NB4 (cell line): Measurements from ENCODE around the gene P4HTM.

Experiments
- CTCF ChIP-seq: IDR thresholded peaks from one replicate; pipeline ENCODE4 v1.5.1; 2012; ENCODE audit warnings: low read depth, low read length
- MAX ChIP-seq: IDR thresholded peaks from 2 replicates; pipeline ENCODE4 v1.6.1; 2011; ENCODE audit warnings: low read depth, low read length
- POLR2A ChIP-seq: IDR thresholded peaks from 2 replicates; pipeline ENCODE4 v1.6.1; 2011; ENCODE audit warnings: mild to moderate bottlenecking; ENCODE audit not compliant: insufficient read length; ENCODE audit errors: extremely low read depth

DNA sequence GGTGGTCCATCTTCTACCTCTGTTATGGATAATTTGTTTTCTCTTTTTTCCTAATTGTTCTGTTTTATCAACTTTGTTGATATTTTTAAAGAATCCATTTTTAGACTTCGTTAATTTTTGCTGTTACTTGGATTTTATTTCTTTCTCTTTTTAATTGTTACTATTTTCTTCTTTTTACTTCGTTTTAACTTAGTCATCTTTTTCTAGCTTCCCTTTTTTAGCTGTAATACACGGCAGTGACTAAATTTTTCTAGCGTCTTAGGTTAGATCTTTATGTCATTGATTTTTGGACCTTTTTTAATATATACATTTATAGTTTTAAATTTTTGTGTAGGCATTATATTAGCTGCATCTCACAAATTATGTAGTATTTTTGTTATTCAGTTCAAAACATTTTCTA is 38.3 kb upstream of the P4HTM start:
- TF ChIP-seq CTCF (no peak), MAX (no peak), POLR2A (no peak)
